Esophagus mucosa (tissue), 1 donor: ENCODE measurements around the gene PNPLA2. TPM values are rescaled to one million over a fixed set of nuclear protein-coding genes. Genes with fewer than 3 reads are reported as not detected.

ENCODE experiments used
- ATAC-seq: fragments of 200-7000 bp; cut with Tn5 transposase; one replicate; pipeline ENCODE4 v1.9.1; 2020
- total RNA-seq: library from RNA; stranded (reverse); gene quantifications from one replicate; pipeline ENCODE4 v1.2.4, GENCODE V29; 2023
- donor health status: DM: yes; HTN: yes; CAD: no.

PNPLA2 gene
- total RNA-seq, 1 donor from 2014 or later, result 24.5 TPM

DNA sequence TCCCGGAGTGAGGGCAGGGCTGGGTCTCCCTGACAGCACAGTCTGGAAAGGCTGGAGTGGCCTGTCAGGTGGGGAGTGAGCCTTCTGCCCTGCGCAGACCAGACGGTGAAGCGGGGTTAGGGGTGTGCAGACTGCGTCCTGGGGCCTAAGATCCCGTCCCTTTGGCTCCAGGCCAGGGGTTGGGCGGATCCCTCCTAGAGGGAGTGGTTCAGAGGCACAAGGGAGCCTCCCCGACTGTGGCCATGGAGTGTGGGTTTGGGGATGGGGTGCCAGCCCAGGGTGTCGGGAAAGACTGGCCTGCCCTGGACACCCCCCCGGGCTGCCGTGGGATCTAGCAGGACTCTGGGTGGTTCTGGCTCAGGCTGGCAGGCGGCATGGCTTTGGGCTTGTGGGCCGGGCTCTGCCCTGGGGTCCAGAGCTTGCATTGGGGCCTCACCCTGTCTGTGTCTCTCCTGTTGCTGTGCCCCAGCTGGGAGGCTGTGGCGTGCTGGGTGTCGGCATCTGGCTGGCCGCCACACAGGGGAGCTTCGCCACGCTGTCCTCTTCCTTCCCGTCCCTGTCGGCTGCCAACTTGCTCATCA is 43.5 kb downstream of the PNPLA2 start:
- ATAC-seq, result no peak

DNA sequence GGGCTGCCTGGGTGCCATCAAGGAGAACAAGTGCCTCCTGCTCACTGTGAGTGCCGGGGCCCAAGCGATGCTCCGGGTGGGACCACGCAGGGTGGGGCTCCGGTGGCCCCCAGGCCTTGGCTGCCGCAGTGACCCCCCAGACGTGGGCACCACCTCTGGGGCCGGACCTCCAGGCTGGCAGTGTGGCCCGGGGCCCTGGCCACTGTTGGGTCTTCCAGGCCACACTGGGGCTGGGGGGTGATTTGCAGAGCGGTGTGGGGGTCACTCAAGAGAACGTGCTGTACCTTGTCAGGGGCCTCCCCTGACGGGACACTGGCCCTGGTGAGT is 43.9 kb downstream of the PNPLA2 start:
- no peak for ATAC-seq

DNA sequence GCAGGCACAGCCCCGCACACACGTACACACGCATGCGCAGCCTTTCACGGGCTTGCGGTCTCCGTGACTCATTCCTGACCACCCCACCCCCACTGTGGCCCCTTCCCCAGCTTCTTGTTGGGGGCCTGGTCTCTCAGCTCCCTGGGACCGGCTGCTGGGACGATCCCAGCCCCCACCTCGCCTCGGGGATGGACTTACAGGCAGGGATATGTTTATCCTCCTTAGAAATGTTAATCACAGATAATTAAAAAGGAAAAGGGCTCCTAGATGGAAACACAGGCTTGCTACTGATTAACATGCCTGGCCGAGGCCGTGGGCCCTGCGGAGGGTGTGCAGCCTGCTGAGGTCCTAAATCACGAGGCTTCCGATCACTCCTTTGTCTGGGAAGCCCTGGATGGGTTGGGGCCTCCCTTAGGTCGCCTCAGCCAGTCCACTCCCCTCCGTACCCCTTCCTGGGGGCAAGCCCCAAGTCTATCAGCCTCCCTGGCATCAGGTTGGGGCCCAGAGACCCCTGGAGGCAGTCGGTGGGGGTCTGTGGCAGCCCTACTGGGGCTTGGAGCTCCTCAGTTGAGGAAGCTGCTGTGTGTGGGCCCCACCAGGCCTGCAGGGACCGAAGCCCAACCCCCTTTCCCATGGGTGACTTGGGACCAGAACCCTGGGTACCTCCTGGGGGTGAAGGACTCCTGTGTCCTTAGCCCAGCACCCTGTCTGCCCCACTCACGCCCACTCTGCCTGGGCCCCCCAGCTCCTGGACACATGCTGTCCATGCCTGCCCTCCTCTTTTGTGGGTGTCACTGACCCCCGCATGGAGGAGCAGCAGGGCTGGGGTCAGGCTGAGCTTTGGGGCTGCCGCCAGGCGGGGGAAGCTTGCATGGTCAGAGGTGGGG is 44.6 kb downstream of the PNPLA2 start:
- ATAC-seq, result no peak

DNA sequence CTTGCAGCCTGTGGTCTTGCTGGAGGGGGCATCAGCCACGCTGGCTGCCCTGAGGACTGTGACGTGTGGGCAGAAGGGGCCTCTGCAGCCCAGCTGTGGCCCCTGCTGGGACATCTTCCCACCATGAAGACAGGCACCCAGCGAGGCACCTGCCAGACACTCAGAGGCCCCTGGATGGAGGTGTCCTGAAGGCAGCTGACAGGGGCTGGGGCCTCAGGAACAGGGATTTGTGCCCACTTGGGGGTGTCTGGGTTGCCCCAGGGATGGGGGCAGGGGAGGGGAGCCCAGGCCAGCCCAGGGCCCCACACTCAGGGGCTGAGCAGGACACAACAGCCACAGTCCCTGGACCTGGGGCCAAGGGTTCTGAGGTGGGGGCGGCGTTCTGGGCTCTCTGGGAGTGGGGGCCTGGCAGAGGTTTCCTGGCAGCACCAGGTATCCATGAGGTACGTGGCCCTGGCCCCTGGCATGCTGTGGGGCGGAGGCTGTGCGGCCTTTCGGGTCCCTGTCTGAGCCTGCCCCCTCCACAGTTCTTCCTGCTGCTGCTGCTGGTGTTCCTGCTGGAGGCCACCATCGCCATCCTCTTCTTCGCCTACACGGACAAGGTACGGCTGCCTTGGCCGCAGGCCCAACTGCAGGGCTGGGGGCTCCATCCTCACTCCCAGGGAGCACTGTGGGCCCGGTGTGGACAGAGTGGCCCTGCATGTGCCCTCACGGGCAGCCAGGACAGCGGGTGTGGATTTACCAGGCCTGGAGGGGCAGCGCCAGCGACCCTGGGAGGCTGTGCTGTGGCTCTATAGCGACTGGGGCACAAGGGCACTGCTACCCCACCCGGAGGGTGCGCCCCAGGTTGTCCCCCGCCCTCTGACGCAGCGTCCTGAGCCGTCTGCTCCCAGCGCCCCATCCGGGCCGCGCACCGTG is 45.5 kb downstream of the PNPLA2 start:
- no peak for ATAC-seq

DNA sequence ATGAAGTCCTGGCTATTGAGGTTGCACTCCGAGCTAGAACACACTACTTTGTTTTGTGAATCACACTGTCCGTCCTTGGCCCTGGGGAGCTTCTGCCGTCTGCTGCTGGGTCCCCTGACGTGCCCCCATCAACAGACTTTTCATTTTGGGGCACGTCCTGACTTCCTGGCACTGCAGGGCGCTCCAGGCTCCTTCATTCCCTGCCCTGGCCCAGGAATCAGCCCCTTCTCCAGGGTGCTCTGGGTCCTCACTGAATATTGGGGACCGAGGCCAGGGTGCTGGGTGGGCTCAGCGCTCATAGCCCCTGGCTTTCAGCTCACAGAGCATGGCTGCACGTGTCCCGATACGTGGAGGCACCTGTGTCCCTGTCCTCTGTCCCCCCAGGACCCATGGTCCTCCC is 46.2 kb downstream of the PNPLA2 start:
- ATAC-seq, result no peak

DNA sequence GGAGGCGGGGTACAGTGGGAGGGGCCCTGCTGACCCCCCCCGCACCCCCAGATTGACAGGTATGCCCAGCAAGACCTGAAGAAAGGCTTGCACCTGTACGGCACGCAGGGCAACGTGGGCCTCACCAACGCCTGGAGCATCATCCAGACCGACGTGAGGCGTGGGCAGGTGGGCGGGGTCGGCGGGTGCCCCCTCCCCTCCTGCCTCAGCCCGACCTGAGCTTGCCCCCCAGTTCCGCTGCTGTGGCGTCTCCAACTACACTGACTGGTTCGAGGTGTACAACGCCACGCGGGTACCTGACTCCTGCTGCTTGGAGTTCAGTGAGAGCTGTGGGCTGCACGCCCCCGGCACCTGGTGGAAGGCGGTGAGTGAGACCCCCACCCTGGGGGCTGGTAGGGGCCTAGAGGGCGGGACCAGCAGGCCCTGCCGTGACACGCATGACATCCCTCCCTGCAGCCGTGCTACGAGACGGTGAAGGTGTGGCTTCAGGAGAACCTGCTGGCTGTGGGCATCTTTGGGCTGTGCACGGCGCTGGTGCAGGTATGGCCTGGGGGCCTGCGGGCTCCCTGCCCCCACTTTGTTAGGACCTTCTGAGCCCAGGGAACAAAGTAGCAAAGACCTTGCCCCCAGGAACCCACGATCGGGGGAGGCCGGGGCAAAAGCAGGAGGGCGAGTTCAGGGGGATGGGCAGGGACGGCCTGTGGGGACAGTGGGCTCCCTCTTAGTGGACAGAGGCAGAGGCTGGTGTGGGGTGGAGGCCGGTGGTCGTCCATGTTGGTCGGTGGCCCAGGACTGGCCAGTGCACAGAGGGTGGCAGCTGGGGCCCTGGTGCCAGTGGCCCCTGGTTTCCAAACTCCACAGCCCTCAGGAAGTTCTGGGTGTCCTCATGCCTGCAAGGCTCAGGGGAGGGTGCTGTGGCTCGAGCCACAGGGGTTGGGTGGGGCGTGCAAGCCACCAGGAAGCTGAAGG is 47.0 kb downstream of the PNPLA2 start:
- ATAC-seq, result no peak

DNA sequence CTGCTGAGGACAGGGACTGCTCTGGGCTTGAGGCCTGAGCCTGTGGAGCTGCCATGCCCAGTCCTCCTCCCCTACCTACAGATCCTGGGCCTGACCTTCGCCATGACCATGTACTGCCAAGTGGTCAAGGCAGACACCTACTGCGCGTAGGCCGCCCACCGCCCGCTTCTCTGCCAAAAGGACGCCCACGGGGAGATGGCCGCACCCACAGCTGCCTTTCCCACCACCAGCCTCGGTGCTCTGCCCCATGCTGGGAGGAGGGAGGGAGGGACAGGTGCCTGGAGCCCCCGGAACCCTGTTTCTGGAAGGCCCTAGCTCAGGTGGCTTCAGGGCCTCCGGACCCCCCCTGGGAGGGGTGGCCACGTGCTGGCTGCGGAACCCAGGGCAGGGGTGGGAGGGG is 47.8 kb downstream of the PNPLA2 start:
- ATAC-seq, result no peak

DNA sequence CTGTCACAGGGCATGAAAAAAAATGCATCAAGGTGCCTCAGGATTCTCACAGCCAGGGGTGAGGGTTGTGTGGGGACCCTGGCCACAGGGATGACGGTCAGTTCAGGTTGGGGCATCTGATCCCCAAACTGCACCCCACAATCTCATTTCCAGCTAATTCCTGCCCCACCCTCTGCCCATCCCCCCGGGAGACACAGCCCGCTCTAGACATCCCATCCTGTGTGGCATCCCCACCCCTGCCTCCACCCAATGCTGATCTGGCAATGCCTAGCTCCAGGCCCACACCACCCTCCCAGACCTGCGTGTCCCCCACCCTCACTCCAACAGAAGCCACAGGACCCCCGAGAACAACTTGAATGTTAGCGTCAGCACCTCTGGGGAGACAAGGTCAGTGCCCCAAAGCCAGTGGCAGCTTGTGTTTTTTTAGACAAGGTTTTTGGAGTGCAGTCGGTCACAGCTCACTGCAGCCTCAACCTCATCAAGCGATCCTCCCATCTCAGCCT is 49.2 kb downstream of the PNPLA2 start:
- ATAC-seq, result no peak

DNA sequence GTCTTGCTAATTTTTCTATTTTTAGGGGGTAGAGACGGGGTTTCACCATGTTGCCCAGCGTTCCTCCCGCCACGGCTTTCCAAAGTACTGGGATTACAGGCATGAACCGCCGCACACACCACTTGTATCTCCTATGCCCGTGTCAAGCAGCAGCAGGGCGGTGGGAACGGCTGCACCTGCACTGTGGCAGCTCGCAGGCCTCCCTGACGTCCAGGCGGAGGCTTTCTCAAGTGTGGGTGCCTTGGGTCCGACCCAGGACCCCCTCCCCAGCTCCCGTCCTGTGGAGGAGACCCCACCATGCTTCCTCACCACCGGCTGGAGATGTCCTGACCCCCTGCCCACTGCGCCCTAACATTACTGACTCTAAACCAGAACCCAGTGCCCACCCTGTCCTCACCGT is 49.7 kb downstream of the PNPLA2 start:
- ATAC-seq, result no peak

DNA sequence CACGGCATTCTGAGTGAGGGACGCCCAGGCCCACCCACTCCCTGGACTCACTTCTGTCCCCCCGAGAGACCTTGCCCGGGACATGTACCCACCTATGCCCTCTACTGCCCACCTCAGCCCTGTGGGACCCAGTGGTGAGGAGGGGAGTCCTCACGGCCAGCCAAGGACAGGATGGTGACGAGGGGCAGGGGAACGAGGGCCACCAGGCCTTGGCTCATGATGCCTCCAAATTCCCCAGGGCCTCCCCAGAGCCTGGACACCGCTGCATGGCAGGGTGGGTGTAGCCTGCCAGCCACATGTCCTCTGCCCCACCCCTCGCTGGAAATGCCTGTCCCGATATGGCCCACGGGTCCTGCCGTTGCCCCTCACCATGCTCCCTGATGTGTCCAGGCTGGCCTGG is 50.1 kb downstream of the PNPLA2 start:
- no peak for ATAC-seq

DNA sequence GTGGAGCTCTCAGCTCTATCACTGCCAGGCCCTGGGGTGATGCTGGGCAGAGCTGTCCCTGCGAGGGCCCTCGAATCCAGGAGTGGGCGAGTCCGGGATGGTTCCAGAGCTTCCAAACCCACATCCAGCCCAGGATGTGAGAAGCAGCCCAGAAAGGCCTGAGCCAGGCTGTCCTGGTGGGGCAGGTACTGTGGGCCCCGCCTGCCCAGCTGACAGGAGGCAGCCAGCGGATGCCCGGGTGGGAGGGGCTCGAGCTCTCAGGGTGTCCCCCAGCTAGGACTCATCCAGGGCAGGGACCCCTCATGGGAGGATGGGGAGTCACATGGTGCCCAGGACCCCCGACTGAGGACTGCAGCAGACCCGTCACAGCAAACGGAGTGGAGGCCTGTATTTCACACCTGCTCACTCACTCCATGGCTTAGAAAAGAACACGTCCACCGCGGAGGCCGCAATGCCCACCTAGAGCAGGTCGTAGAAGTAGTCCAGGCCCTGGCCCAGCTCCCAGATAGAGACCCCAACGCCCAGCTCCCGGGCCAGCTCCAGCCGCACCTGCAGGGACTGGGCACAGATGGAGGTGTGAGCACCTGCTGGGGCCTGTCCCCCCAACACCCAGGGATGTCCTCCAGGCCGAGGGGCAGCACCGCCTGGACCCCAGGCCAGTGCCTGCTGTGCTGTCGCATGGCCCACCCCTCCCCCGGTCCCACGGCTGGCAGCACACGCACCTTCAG is 50.8 kb downstream of the PNPLA2 start:
- no peak for ATAC-seq

DNA sequence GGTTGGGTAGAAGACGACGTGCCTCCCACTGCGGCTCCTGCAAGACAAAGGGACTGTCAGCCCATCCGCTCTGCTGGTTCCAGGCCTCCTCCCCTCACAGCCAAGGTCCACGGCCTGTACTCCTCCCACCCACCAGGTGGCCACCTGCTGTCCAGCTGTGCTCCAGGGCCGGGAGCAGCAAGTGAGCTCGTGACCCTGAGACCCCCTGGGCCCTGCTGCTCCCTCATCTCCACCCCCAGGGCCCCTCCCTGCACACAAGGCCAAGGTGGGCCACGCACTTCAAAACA is 51.4 kb downstream of the PNPLA2 start:
- ATAC-seq, result no peak

DNA sequence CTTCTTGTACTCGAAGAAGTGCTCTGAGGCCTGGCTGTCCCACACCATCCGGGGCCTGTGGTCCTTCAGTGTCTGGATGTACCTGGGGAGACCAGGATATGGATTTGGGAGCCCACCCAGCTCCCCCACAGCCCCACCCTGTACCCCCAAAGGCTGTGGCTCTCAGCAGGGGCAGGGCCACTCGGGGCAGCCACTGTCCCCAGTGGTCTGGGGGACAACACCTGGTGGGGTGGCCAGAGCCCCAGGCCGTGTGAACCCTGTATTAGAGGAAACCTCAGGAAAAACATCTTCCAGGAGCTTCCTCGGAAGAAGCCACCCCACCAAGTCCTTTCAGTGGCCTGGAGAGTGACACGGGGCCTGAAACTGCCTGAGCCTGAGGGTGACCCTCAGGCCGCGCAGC is 51.7 kb downstream of the PNPLA2 start:
- ATAC-seq, result no peak

DNA sequence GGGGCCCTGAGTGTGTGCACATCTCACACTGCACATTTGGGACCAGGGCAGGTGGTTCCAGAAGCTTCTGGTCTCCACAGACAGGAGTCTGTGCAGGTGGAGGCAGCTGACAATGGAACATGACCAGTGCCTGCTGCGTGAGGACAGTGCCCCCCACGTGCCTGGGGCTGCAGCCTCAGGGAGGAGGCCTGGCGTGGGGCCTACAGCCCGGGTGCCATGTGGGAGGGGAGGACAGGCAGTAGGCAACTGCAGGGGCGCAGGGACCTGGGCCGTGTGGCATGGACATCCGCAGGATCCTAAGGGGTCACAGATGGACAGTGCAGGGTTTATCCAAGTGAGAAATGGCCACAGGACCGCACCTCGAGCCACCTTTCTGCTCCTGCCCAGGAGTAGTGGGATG is 52.8 kb downstream of the PNPLA2 start:
- no peak for ATAC-seq

DNA sequence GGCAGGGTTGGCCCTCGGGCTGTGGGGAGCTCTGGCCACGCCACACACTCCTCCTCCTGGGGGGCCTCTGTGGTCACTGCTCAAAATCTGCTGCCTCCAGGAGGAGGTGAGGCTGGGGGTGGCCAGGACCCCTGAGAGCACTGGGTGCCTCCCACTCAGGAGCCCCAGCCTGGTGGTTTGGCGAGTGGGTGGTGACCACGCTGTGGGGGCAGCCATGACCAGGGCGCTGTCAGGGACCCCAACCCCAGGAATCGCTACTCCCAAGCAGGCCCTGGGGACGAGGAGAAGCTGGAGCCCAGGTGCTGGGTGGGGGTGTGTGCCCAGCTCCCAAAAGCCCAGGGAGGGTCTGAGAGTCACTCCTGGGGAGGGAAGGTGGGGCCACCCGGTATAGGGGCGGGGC is 54.1 kb downstream of the PNPLA2 start:
- ATAC-seq, result no peak

DNA sequence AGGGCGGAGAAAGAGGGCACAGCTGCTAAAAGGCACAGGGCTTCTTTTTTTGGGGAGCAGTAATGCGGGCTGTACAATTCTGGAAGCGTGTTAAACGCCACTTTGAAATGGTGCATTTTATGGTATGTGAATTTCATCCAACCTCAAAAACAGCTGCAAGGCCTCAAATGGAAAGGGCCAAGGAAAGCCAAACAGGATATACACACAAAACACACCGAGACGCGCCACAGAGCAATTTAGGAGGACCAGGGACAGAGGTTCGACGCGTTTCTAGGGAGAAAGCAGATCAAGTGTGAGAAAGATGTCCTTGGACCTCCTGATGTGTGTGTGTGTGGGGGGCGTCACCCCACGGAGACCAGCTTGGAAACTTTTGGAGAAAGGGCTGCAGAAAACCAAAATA is 55.0 kb downstream of the PNPLA2 start:
- ATAC-seq, result no peak

Other genes with a start within 250 kb of the PNPLA2 start
- 17.6 TPM for gene PHRF1, start 242.4 kb upstream of the PNPLA2 start, total RNA-seq
- gene IRF7, start 203.0 kb upstream of the PNPLA2 start, total RNA-seq, result 19.5 TPM
- gene CDHR5, start 194.0 kb upstream of the PNPLA2 start, total RNA-seq, result not detected
- not detected for gene SCT, start 191.7 kb upstream of the PNPLA2 start, total RNA-seq
- gene DRD4, start 181.6 kb upstream of the PNPLA2 start, total RNA-seq, result 0.16 TPM
- 23.8 TPM for gene DEAF1, start 123.7 kb upstream of the PNPLA2 start, total RNA-seq
- gene TMEM80, start 123.1 kb upstream of the PNPLA2 start, total RNA-seq, result 15.7 TPM
- 259 TPM for gene EPS8L2, start 112.7 kb upstream of the PNPLA2 start, total RNA-seq
- gene TALDO1, start 71.5 kb upstream of the PNPLA2 start, total RNA-seq, result 263 TPM
- gene GATD1, start 41.4 kb upstream of the PNPLA2 start, total RNA-seq, result 38.4 TPM
- not detected for gene CEND1, start 28.8 kb upstream of the PNPLA2 start, total RNA-seq
- gene SLC25A22, start 20.6 kb upstream of the PNPLA2 start, total RNA-seq, result 11.0 TPM
- 7.6 TPM for gene PIDD1, start 13.7 kb upstream of the PNPLA2 start, total RNA-seq
- gene RPLP2, start 8.9 kb upstream of the PNPLA2 start, total RNA-seq, result 2,043 TPM
- 3.3 TPM for gene CRACR2B, start 9.0 kb downstream of the PNPLA2 start, total RNA-seq
- 109 TPM for gene CD151, start 14.0 kb downstream of the PNPLA2 start, total RNA-seq
- gene POLR2L, start 23.6 kb downstream of the PNPLA2 start, total RNA-seq, result 177 TPM
- 8.4 TPM for gene TSPAN4, start 23.9 kb downstream of the PNPLA2 start, total RNA-seq
- 56.6 TPM for gene CHID1, start 91.9 kb downstream of the PNPLA2 start, total RNA-seq
- 34.9 TPM for gene AP2A2, start 107.0 kb downstream of the PNPLA2 start, total RNA-seq
- gene MUC6, start 217.8 kb downstream of the PNPLA2 start, total RNA-seq, result not detected